ENCODE data around the gene VPS51.

DNA sequence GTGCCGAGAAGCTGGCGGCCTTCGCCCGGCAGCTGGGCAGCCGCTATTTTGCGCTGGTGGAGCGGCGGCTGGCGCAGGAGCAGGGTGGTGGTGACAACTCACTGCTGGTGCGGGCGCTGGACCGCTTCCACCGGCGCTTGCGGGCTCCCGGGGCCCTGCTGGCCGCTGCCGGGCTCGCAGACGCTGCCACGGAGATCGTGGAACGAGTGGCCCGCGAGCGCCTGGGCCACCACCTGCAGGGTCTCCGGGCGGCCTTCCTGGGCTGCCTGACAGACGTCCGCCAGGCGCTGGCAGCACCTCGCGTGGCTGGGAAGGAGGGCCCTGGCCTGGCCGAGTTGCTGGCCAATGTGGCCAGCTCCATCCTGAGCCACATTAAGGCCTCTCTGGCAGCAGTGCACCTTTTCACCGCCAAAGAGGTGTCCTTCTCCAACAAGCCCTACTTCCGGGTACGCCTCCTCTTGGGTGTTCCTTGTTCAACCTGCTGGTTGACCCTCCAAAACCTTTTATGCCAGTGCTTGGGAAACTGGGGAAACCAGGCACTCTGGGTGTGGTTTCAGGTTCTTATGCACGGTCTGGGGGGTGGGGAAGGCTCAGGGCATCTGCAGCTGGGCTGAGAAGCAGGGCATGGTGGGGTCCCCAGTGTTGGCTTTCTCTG is 12.6 kb downstream of the VPS51 start:
- TF ChIP-seq, protein P1, sequence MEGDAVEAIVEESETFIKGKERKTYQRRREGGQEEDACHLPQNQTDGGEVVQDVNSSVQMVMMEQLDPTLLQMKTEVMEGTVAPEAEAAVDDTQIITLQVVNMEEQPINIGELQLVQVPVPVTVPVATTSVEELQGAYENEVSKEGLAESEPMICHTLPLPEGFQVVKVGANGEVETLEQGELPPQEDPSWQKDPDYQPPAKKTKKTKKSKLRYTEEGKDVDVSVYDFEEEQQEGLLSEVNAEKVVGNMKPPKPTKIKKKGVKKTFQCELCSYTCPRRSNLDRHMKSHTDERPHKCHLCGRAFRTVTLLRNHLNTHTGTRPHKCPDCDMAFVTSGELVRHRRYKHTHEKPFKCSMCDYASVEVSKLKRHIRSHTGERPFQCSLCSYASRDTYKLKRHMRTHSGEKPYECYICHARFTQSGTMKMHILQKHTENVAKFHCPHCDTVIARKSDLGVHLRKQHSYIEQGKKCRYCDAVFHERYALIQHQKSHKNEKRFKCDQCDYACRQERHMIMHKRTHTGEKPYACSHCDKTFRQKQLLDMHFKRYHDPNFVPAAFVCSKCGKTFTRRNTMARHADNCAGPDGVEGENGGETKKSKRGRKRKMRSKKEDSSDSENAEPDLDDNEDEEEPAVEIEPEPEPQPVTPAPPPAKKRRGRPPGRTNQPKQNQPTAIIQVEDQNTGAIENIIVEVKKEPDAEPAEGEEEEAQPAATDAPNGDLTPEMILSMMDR (IDR thresholded peaks at IDR 0.05; ENCODE audit: low read depth, low read length) = no peak
- TF ChIP-seq EZH2phosphoT487 (IDR thresholded peaks at IDR 0.05; ENCODE audit: low read depth) = no peak

Data from OCI-LY3 (cell line).